ENCODE results near the gene COL10A1.

COL10A1 gene

DNA sequence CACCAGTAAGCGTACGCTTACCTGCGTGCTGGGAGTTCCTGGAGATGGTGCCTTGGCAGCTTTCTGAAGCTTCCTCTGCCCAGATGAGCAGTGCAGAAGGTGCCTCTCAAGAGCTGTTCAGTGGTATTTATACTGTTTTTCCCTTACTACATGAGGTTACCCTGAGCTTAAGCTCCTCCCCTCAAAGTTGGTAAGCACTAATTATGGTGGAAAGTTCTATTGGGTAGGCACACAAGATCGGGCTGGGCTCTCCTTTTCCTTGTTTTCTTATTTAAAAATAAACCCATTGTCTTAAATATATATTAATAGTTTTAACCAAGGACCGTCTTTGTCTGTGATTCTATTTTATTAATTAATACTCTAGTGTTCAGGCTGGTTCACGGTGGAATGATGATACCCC, at the start of gene COL10A1:
COL10A1 (minus strand) TSS at position 101 of the 400 bp plus-strand sequence. CDS start 640 bp downstream, outside the sequence.
- no peak for DNase-seq
- intact Hi-C loops (cut with DNase I): no loop called here

DNA sequence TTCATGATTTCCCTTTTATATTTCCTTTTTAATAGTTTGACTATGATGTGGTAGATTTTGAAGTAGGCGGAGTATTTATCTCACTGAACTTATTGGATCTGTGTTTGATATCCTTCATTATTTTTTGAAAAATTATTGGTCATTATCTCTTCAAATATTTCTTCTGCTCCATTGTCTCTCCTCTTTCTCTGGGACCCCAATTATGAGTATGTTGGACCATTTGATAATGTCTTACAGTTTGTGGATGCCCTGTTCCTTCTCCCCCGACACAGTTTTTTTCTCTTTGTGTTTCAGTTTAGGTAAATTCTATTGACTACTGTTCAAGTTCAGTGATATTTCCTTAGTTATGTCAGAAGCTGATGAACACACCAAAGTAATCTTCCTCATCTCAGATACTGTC, 49.4 kb upstream of the COL10A1 start:
- DNase-seq: no peak

DNA sequence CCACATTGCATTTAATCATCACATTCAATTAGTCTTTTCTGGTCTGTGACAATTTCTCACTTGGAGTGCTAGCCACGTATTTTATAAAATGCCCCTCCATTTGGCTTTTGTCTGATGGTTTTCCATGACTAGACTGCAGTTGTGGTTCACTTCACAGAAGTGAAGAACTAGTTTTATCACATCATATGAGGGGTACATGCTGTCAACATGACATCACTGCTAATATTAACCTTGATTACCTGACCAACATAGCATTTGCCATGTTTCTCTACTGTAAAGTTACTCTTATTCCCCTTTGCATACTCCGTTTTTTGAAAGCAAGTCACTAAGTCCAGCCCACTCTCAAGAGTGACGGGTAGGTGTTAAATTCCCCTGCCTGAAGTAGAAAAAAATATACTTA, 48.0 kb upstream of the COL10A1 start:
- DNase-seq: no peak
- intact Hi-C loops (cut with DNase I): no loop called here

More for the DNA sequence above, 49.4 kb upstream of the COL10A1 start:
- intact Hi-C loops (cut with DNase I): no loop called here

DNA sequence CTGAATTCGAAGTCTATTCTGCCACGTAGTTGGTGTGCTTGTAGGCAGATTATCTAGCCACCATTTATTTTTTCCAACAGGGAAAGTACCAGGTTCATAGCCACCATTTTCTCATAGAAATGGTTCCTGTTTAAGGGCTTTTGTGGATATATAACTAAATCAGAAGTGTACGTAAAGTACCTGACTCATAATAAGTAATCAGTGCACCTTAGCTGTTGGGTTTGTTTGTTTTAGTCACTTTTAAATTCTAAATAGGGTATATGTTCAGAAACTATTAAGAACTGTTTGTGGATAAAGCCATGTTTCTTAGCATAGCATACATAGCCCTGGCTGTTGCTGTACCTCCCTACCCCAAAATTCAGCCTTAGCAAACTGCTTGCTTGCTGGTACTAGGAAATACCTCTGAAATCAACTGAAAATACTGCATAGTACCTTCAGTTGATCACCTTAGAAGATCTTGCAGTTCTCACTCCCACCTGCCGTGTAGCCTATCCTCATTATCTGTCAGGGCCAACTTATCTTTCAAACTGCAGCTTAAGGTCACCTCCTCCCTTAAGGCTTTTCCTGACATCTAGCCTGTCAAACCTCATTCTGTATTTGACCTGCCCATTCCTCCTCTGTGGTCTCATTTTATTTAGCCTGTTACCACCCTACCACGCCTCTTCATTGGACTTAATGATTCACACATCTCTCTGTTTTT, 44.6 kb upstream of the COL10A1 start:
- no peak for DNase-seq
- intact Hi-C loops (cut with DNase I): no loop called here

DNA sequence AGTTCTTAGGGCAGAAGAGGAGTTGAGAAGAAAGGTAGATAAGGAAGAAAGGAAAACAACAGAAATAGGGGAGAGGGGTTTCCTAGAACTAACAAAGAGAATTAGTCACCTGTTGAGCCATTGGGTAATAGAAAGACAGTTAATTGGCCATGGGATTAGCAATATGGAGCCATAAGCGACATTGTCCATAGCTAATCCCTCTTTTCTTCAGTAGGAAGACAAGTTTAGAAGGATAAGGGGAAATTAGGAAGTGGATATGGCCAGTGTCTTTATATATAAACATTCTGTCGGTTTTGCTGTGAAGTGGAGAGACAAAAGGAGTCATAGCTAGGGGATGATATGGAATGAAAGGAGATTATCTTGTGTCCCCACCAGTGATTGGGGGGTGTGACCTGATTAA, 43.9 kb upstream of the COL10A1 start:
- intact Hi-C loops (cut with DNase I): no loop called here

DNA sequence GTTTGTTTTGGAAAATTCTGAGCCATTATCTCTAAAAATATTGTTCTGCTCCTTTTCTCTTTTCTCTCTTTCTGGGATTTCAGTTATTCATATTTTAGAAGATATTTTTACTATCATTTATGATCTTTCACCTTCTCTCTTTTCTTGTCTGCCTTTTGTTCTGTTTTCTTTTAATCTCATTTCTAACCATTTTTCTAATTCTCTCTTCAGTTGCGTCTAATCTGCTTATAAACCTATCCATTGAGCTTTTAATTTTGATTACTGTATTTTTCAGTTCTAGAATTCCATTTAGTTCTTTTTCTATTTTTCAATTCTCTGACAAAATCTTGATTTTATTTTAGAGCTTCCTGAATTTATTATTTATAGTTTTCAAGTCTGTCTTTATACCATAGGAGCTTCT, 42.2 kb upstream of the COL10A1 start:
- no peak for DNase-seq
- intact Hi-C loops (cut with DNase I): no loop called here

More for the DNA sequence above, 43.9 kb upstream of the COL10A1 start:
- DNase-seq: no peak

DNA sequence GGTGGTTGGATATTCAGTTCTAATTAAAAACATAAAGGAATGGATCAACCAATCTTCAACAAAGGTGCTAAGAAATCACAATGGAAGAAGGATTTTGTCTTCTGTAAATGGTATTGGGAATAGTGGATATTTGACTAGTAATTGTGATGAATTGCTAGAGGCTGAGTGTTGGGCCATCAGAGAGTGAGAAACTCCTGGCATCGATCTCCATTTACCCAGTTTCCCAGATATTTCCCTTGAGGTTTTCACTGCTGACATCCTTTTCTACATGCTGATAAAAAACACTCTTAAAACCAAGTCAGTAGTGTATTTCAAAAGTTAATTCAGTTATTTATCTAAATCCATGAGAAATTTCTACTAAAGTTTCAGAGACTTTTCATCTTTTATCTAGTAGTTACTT, 40.4 kb upstream of the COL10A1 start:
- intact Hi-C loops (cut with DNase I): no loop called here
- no peak for DNase-seq

DNA sequence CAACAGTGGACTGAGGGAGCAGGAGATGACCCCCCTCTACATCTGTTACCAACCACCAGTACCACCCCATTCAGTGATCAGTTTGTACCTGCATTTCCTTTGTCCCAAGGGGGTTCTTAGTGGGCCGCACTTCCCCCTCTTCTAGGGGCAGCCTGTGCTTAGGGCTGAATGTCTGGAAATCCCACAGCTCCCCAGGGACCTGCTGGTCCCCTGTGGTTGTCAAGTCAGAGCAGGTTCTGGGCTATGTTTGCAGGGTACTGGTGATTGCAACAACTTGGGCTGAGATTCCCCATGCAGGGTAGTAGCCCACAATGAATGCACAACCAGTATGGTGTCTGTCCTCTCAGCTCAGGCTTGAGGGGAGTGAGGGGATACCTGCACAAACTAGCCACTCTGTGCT, 39.7 kb upstream of the COL10A1 start:
- DNase-seq: no peak
- intact Hi-C loops (cut with DNase I): no loop called here

DNA sequence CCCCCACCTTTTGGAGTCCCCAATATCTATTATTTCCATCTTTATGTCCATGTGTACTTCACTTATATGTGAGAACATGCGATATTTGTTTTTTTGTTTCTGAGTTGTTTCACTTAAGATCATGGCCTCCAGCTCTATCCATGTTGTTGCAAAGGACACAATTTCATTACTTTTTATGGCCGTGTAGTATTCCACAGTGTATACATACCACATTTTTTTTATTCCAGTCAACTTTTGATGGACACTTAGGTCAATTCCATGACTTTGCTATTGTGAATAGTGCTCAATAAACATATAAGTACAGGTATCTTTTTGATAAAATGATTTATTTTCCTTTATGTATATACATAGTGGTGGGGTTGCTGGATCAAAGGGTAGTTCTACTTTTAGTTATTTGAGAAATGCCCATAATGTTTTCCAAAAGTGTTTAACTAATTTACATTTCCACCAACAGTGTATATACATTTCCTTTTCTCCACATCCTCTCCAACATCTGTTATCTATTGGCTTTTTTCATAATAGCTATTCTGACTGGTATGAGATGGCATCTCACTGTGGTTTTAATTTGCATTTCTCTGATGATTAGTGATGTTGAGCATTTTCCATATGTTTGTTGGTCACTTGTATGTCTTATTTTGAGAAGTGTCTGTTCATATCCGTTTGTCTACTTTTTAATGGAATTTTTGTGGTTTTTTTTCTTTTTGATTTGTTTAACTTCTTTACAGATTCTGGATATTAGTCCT, 34.0 kb upstream of the COL10A1 start:
- DNase-seq: no peak
- intact Hi-C loops (cut with DNase I): no loop called here

DNA sequence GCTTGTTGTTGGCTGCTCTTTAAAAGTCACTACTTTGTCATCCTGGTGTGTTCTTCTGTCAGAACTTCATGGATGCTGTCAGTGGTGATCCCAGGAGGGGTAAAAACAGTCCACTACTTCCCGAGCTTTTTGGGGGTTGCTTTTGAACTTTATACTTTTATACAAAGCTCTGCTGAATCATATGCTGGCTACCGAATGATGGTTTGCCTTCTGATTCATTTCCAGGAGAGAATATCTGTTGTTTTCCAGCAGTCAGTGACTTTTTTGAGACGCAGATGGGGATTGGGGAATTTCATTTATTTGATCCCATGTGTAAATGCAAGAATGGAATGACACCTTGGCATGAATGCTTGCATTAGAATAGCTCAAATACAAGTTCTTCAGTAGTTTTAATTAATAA, 32.7 kb upstream of the COL10A1 start:
- intact Hi-C loops (cut with DNase I): no loop called here
- no peak for DNase-seq

DNA sequence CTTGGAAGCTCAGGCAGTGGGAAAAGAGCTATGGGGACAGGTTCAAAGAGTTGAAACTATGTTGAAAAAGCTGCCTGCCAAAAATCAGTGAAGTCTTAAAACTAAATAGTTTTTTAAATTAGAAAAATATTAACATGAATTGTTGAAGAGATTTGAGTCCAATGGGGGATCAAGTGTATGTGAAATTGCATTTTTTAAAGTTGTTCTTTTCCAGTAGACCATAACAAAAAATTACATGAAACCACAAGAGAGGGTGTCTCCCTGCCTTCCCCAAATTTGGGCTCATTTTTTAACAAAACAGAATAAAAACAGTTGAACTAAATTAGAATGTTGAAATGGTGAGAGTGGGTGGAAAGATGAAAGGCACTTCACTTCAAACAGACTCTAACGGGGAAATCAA, 31.5 kb upstream of the COL10A1 start:
- intact Hi-C loops (cut with DNase I): no loop called here
- no peak for DNase-seq

DNA sequence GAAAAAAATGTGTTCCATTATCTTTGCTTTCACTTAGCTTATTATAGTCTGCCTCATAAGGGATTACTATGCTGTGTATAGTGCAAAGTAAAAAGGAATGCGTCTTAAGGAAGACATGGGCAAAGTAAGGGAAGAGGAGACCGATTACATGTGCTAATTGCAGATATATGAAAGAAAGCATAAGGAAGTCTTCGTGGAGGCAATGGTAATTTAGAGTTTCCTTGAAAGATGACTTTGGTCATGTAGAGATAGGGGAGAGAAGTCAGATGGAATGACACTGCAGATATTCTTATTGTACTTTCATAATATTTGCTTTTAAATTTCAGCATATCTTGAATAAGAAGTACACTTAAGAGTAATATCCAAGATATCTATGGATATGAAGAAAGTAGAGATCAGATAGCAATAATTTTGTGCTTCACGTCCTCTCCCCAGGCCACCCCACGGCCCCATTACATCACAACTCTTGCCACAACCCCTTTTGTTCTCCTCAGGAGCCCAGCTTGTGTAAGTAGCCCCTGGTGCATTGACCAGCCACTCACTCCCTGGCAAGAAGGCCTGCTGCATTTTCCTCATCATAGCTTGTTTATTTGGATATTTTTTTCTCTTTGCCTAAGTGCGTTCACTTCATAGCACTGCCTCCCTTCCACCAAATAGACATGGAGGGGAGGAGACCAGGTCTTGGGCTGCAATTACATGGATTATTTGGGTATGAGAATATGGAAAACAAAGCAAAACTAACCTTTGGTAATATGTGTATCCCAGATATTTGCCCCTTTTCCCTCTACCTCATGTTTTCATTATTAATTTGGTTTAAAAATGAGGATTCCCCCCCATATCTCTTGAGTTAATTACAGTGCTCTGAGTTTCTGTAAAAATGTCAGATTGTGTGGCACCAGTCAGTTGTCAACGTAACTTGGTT, 30.7 kb upstream of the COL10A1 start:
- intact Hi-C loops (cut with DNase I): no loop called here
- no peak for DNase-seq

DNA sequence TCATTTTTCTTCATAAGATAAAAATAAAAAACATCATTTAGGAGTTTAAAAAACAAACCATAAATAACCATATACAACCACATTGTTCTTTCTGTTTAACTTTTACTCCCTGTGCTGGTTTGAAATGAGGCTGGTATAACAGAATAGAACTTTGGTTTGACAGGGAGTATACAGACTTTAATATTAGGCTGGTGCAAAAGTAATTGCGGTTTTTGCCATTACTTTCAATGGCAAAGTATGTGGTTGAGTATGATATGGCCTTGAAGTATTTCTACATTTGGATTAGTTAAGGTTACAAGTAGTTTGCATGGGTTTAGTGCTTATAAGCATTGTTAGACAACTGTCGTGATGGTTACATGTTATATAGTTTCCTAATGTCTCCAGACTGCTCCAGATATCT, 29.0 kb upstream of the COL10A1 start:
- no peak for DNase-seq
- intact Hi-C loops (cut with DNase I): no loop called here

DNA sequence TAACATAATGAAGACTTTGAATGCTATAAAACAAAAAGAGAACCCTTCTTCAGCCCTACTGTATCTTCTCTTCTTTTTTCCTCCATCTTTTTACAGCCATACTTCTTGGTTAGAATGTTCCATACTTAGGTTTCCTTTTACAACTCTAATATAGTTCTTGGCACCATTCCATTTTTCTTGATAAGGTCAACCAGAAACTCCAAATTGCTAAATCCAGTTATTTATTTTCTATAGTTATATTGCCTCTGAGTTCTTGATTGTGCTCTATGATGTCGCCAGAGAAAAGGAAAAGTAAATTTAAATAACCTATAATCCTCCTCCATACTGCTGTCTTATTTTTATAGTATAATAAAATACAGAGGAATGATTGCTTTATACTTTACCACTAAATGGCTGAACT, 26.7 kb upstream of the COL10A1 start:
- no peak for DNase-seq
- intact Hi-C loops (cut with DNase I): no loop called here

DNA sequence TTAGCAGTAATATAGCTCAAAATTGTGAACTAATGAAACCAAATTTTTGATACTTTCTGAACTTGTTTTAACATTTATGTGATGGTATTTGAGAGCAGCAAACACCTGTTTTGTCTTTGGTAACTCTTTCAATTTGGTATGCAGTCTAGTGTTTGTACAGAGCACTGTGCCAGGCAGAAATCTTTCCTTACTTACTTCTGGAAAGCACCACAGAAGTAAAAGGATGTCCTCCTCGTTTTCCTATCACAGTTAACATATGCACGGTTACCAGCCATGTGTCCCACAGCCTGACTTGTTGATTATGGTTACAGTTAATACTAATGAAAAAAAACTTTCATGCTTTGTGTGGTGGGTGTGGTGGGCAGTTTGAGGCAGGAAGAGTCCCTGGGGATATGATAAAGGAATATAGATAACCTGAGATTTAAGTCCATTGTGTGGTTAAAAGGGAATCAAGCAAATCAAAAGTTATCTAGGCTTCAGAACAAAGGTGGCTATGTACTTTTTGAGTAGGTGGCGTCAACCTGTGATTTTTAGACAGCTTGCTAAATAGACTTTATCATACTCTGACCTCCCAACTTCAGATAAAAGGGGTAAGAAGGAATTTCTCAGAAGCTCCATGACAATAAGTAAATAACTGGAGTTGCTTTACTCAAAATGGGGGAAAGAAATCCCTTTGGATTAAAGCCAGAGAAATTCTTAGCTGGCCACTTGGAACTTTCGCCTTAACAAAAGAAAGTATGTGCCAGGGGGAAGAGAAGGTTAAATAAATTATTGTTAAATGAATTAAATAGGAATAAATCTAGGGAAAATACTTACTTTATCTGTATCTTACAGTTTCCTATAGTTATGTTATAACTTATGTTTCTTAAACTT, 20.1 kb upstream of the COL10A1 start:
- no peak for DNase-seq
- intact Hi-C loops (cut with DNase I): no loop called here

DNA sequence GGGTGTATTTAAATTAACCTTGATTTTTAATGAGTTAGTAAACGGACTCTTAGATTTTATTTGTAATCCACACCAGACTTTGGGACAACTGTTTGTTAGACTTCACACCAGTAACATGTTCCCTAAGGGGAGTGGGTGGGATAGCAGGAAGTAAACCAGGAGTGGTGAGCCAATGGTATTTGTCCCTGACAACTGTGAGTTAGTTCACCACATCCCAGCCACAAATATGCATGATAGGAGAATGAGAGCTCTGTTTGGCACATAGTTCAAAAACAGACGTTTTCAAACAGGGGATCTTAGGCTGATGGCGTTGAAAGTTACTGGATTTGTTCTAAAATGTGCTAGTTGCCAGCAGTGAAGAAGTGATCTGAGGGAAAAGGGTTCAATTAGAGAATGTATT, 18.7 kb upstream of the COL10A1 start:
- intact Hi-C loops (cut with DNase I): no loop called here

DNA sequence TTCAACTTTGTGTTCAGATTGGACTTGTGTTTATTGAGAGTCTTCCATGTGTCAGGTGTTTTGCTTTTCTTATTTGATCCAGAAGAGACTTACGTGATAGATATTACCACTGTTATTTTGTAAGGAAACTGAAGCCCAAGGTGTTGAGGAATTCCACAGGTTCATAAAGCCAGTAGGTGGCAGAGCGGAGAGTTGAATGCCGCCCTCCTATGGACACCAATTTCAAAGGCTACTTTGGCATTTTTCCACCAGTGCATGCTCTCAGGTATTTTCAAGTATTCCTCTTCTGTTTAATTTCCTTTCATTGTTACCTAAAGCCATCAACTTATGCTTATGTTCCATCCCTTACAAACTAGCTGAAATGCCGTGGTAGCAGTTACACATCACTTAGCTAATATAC, 14.0 kb upstream of the COL10A1 start:
- DNase-seq: no peak
- intact Hi-C loops (cut with DNase I): no loop called here

More for the DNA sequence above, 18.7 kb upstream of the COL10A1 start:
- DNase-seq: no peak

DNA sequence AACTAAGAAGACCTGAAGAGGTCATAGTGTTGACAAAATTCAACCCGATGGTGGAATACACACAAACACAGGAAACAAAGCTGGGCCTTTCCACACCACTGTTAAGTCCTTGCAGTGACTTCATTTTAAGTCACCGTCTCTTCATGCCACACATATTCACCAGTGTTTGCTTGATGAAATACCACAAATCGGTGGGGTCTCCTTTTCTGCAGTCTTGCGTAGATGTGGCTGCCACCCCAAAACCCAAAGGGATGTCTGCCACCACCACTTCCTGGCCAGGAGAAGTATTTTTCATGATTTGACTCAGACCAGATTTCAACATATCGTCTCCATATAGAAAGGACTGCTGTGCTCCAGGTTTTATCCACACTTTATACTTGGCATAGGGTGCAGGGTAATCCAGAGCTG, 11.0 kb upstream of the COL10A1 start:
- intact Hi-C loops (cut with DNase I): no loop called here
- no peak for DNase-seq

DNA sequence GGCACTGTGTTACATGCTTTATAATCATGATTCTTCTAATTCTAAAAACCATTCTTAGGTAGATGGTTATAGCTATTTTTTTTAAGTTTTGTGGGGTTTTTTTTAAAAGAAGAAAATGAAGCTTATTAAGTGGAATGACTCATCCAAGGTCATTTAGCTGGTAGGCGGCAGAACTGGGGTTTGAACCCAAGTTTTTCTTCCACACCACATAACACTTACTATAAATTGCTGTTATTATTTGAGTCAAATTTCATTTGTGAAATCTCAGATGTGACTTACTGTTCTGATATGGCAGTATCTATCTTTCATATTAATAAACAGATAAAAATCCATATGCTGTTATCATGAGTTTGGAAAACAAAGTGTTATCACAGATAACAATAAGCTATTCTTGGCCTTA, 10.4 kb upstream of the COL10A1 start:
- DNase-seq: no peak
- intact Hi-C loops (cut with DNase I): no loop called here

DNA sequence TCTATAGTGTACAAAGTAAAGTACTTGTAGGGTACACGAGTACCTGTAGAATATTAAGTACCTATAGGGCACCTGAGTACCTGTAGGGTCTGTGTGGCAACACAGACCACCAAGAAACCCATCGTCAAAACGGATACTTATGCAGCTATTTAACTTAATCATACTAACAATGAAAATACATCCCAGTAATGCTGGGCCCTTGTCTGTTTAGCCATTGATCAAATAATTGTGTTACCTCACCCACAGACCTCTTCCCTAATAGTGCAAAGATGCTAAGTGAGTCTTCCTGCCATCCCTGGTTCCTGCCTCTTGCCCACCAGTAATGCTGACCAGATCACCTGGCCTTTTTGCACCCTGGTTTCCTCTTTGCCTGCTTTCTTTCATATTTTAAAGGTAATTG, 7.5 kb upstream of the COL10A1 start:
- DNase-seq: no peak
- intact Hi-C loops (cut with DNase I): no loop called here
